DOHH2 (cell line): ENCODE results near the gene PADI4.

ENCODE experiments used
- H3F3A ChIP-seq: fragments of 200-600 bp; sonication (generic), shearing (Covaris generic); 2 replicates; pipeline ENCODE4 v1.6.0; 2016; ENCODE audit warnings: antibody characterized with exemption, mild to moderate bottlenecking; ENCODE audit not compliant: control insufficient read depth, insufficient read depth
- H3K27ac ChIP-seq: fragments of 200-600 bp; sonication (generic); 2 replicates; pipeline ENCODE4 v1.5.1; 2014; ENCODE audit warnings: low read depth, mild to moderate bottlenecking, low read length, moderate library complexity
- H3K27me3 ChIP-seq: fragments of 200-600 bp; sonication (generic); 2 replicates; pipeline ENCODE4 v1.6.1; 2014; ENCODE audit warnings: mild to moderate bottlenecking, low read length, mixed read lengths; ENCODE audit not compliant: control insufficient read depth
- H3K36me3 ChIP-seq: fragments of 200-600 bp; sonication (generic); 2 replicates; pipeline ENCODE4 v1.6.1; 2014; ENCODE audit warnings: mild to moderate bottlenecking, low read length, moderate library complexity, mixed read lengths; ENCODE audit not compliant: control insufficient read depth
- H3K4me1 ChIP-seq: fragments of 200-600 bp; sonication (generic); 2 replicates; pipeline ENCODE4 v1.6.1; 2014; ENCODE audit warnings: mild to moderate bottlenecking, low read length, mixed read lengths; ENCODE audit not compliant: control insufficient read depth
- H3K4me2 ChIP-seq: fragments of 200-600 bp; sonication (generic); 2 replicates; pipeline ENCODE4 v1.6.0; 2014; ENCODE audit warnings: mild to moderate bottlenecking, low read length, moderate library complexity
- H3K4me3 ChIP-seq: fragments of 200-600 bp; sonication (generic); 2 replicates; pipeline ENCODE4 v1.5.1; 2014; ENCODE audit warnings: mild to moderate bottlenecking, low read length, mixed read lengths
- H3K79me2 ChIP-seq: fragments of 200-600 bp; sonication (generic); 2 replicates; pipeline ENCODE4 v1.6.1; 2014; ENCODE audit warnings: mild to moderate bottlenecking, low read length, mixed read lengths; ENCODE audit not compliant: control insufficient read depth
- H3K9me2 ChIP-seq: fragments of 200-600 bp; sonication (generic); replicated peaks from 2 replicates; pipeline ENCODE4 v1.6.1; 2014; ENCODE audit warnings: mild to moderate bottlenecking, low read length, mixed read lengths; ENCODE audit not compliant: control insufficient read depth
- H3K9me3 ChIP-seq: fragments of 200-600 bp; sonication (generic); 2 replicates; pipeline ENCODE4 v1.6.1; 2014; ENCODE audit warnings: antibody characterized with exemption, low read length, mixed read lengths; ENCODE audit not compliant: control insufficient read depth, insufficient read depth
- H4K20me1 ChIP-seq: fragments of 200-600 bp; sonication (generic); 2 replicates; pipeline ENCODE4 v1.6.0; 2014; ENCODE audit warnings: low read depth, mild to moderate bottlenecking, antibody characterized with exemption, low read length, moderate library complexity; ENCODE audit not compliant: control insufficient read depth, insufficient read depth
- EZH2phosphoT487 ChIP-seq: fragments of 200-600 bp; sonication (generic); IDR thresholded peaks from 2 replicates; pipeline ENCODE4 v1.6.1; 2017; ENCODE audit warnings: borderline replicate concordance, mild to moderate bottlenecking, antibody characterized with exemption, low read length, moderate library complexity, mixed read lengths
- TF ChIP-seq, protein P1 (sequence below): fragments of 200-600 bp; sonication (generic); IDR thresholded peaks from one replicate; pipeline ENCODE4 v1.5.1; 2014; ENCODE audit warnings: antibody characterized with exemption, mild to moderate bottlenecking, low read depth, low read length; ENCODE audit not compliant: poor library complexity, severe bottlenecking

Gene PADI4

DNA sequence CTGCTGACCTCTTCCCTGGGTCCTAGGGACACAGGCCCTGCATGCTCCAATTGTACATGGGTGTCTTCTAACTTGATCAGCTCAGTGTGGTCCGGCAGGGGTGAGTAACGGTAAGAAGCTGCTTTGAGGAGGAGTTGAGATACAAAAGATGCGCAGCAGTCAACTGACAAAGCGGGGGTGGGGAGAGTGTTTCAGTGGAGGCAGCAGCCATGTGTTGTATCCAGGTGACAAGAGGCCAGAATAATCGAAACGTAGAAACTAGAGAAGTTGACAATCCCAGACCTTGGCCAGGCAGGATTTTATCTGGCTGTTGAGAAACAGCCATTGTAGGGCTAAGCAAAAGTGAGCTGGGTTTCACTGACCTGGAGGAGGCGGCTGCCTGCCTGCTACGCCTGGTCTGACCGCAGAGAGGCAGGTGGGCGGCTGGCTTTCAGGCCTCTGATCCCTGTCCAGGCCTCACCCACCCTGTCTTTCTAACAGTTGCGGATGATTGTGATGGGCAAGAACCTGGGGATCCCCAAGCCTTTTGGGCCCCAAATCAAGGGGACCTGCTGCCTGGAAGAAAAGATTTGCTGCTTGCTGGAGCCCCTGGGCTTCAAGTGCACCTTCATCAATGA, 92.8 kb downstream of the PADI4 start:
- Histone ChIP-seq H3K36me3 (peaks cover 1% of the 10 kb centered on the region), H3K4me3 (no peak overlapping the region), H3K27ac (no peak overlapping the region), H3K27me3 (no peaks in the 10 kb centered on the region), H3K79me2 (no peaks in the 10 kb centered on the region), H3F3A (no peaks in the 10 kb centered on the region), H3K4me2 (no peak overlapping the region), H3K9me3 (no peaks in the 10 kb centered on the region), H4K20me1 (peaks cover 2% of the 10 kb centered on the region; the same call in 1 of the 2 replicates), H3K4me1 (no peaks in the 10 kb centered on the region), H3K9me2 (no peaks in the 10 kb centered on the region)
- TF ChIP-seq, protein P1, sequence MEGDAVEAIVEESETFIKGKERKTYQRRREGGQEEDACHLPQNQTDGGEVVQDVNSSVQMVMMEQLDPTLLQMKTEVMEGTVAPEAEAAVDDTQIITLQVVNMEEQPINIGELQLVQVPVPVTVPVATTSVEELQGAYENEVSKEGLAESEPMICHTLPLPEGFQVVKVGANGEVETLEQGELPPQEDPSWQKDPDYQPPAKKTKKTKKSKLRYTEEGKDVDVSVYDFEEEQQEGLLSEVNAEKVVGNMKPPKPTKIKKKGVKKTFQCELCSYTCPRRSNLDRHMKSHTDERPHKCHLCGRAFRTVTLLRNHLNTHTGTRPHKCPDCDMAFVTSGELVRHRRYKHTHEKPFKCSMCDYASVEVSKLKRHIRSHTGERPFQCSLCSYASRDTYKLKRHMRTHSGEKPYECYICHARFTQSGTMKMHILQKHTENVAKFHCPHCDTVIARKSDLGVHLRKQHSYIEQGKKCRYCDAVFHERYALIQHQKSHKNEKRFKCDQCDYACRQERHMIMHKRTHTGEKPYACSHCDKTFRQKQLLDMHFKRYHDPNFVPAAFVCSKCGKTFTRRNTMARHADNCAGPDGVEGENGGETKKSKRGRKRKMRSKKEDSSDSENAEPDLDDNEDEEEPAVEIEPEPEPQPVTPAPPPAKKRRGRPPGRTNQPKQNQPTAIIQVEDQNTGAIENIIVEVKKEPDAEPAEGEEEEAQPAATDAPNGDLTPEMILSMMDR = no peak
- TF ChIP-seq EZH2phosphoT487 = no peak

DNA sequence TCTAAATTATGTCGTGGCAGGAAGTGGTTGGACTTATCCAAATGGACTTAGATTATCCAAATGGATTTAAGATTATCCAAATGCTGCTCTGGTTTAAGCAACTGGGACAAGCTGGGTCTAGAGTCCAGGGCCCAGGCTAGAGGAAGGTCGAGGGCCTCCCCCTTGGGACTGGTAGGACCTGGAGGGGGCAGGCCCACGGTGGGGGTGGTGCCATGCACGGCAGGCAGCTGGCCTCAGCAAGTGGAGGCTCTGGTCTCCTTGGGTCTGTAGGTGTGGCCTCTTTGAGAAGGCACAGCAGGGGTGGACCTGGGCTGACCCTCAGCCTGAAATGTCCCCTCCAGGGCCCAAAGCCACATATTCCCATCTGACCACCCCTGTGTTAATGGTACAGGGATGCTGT, 93.8 kb downstream of the PADI4 start:
- Histone ChIP-seq H3K27ac (no peak overlapping the region), H3K27me3 (no peaks in the 10 kb centered on the region), H3K9me2 (no peaks in the 10 kb centered on the region), H4K20me1 (peaks cover 4% of the 10 kb centered on the region; the same call in 1 of the 2 replicates), H3F3A (peaks cover 4% of the 10 kb centered on the region; the same call in 1 of the 2 replicates), H3K36me3 (peaks cover 8% of the 10 kb centered on the region), H3K9me3 (no peaks in the 10 kb centered on the region), H3K79me2 (no peaks in the 10 kb centered on the region), H3K4me3 (no peak overlapping the region), H3K4me1 (no peaks in the 10 kb centered on the region), H3K4me2 (no peak overlapping the region)
- no peak for TF ChIP-seq EZH2phosphoT487
- TF ChIP-seq, protein P1 = no peak

DNA sequence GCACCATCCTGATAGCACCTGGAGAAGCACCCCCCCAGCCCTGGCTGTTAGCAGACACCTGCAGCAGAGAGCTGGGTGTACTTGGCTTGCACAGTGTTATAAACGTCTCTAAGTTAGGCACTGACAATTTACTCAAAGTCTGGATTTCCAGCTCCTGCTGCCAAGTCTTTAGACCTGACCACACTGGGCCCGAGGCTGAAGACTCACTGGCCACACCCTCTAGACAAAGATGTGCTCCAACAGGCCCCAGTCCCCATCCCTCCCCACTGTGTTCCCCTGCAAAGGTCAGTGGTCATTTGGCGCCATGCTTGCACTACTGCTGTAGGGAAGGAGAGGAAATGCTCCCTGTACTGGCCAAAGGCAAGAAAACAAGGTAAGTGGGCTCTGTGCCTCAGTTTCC, 95.1 kb downstream of the PADI4 start:
- TF ChIP-seq, protein P1 = no peak
- no peak for TF ChIP-seq EZH2phosphoT487
- H3K27ac ChIP-seq = no peak overlapping the region

More for the DNA sequence above, 95.1 kb downstream of the PADI4 start:
- no peaks in the 10 kb centered on the region for H3K79me2 ChIP-seq
- no peak overlapping the region for H3K4me2 ChIP-seq
- no peaks in the 10 kb centered on the region for H3K9me3 ChIP-seq
- no peaks in the 10 kb centered on the region for H3K9me2 ChIP-seq
- no peaks in the 10 kb centered on the region for H3K4me1 ChIP-seq
- H3K36me3 ChIP-seq = peaks cover 18% of the 10 kb centered on the region
- H4K20me1 ChIP-seq = 0 out of 2 replicates have a peak, but pooled peaks cover 4% of the 10 kb centered on the region
- H3K4me3 ChIP-seq = no peak overlapping the region
- peaks cover 4% of the 10 kb centered on the region; the same call in 1 of the 2 replicates for H3F3A ChIP-seq
- no peaks in the 10 kb centered on the region for H3K27me3 ChIP-seq
